ENCODE measurements around the gene NCOA5. TPM values are rescaled to one million over a fixed set of nuclear protein-coding genes. Genes with fewer than 3 reads are reported as not detected.

Gene NCOA5
- total and polyA plus RNA-seq, 9 of the 15 experiments (the other 6 are each of a cell fraction or from before 2014, with no cell fraction given) = 3.9 to 22.8 (median 13.8) TPM

- Histone ChIP-seq H3K27ac (ENCODE audit: extremely low read depth, low read depth, low read length) (no peak overlapping the region), H3K9ac (ENCODE audit: insufficient read depth in 1 of 2, low read depth in 2 of 2, low read length in 2 of 2) (no peak overlapping the region), H3K4me2 (ENCODE audit: insufficient read depth, low read length) (no peak overlapping the region), H3K9me3 (replicated peaks; ENCODE audit: control insufficient read depth, insufficient read depth, low read depth, low read length) (no peaks in the 10 kb centered on the region), H3K4me3 (no peak overlapping the region), H3K4me1 (replicated peaks in 1 of 2; ENCODE audit: control insufficient read depth in 2 of 2, insufficient read depth in 2 of 2, low read length in 2 of 2) (peaks cover 0 to 22% of the 10 kb centered on the region in 2 experiments; a peak in 4 of 5 replicates), H3K36me3 (ENCODE audit: control insufficient read depth, insufficient read depth, low read length) (no peaks in the 10 kb centered on the region), H3K9me1 (ENCODE audit: control insufficient read depth, insufficient read depth, low read length) (peaks cover 4% of the 10 kb centered on the region), H4K20me1 (replicated peaks; ENCODE audit: control insufficient read depth, insufficient read depth, low read length) (peaks cover 19% of the 10 kb centered on the region), H3K27me3 (ENCODE audit: control insufficient read depth in 2 of 2, insufficient read depth in 2 of 2, low read length in 2 of 2) (peaks cover 0 to 6% of the 10 kb centered on the region in 2 experiments; a peak in 2 of 5 replicates), H3K79me2 (ENCODE audit: control insufficient read depth, insufficient read depth, low read length) (no peaks in the 10 kb centered on the region), H2AFZ (ENCODE audit: low read depth, low read length) (no peak overlapping the region)
- BruUV-seq (replicated peaks) = no TSS peak
- CTCF ChIA-PET (ENCODE audit: low intra/inter-chr PET ratio) = no interaction called here
- no peak for DNase-seq (ENCODE audit: extremely low read depth in 1 of 4, low spot score in 3 of 4)
- 0% methylated on average over 5 of the region's 6 CpGs for WGBS (ENCODE audit: insufficient coverage, low coverage, missing lambda C conversion rate)
- POLR2A ChIA-PET = no interaction called here
- TF ChIP-seq ZNF324 (CRISPR knock-in tag; IDR thresholded peaks at IDR 0.05) = no peak
- no peak for TF ChIP-seq ASH1L (IDR thresholded peaks at IDR 0.05; ENCODE audit: borderline replicate concordance, low read depth, partially characterized antibody)
- no peak for TF ChIP-seq ZNF253 (CRISPR knock-in tag; conservative IDR thresholded peaks at IDR 0.05)
- no peak for TF ChIP-seq SMAD2 (IDR thresholded peaks at IDR 0.05; ENCODE audit: low read depth, low read length)
- TF ChIP-seq CREM (IDR thresholded peaks at IDR 0.05; ENCODE audit: low read depth) = no peak
- TF ChIP-seq PBX2 (CRISPR knock-in tag; IDR thresholded peaks at IDR 0.05; ENCODE audit: low read depth) = no peak
- TF ChIP-seq PBX2 (tag; conservative IDR thresholded peaks at IDR 0.05; ENCODE audit: low read depth) = no peak
- no peak for TF ChIP-seq NFRKB (IDR thresholded peaks at IDR 0.05; ENCODE audit: low read depth)
- TF ChIP-seq SMARCB1 (IDR thresholded peaks at IDR 0.05; ENCODE audit: insufficient read length, low read depth) = no peak
- no peak for TF ChIP-seq HMGXB4 (CRISPR knock-in tag; IDR thresholded peaks at IDR 0.05)
- TF ChIP-seq ZFP36 (IDR thresholded peaks at IDR 0.05; ENCODE audit: low read depth, low read length, partially characterized antibody) = no peak
- no peak for TF ChIP-seq ZFPM2 (CRISPR knock-in tag; IDR thresholded peaks at IDR 0.05)
- no peak for TF ChIP-seq ZNF639 (CRISPR knock-in tag; conservative IDR thresholded peaks at IDR 0.05 in 1 of 2, IDR thresholded peaks at IDR 0.05 in 1 of 2)
- no peak for TF ChIP-seq SP2 (IDR thresholded peaks at IDR 0.05; ENCODE audit: extremely low read depth, low read depth, low read length, poor library complexity, severe bottlenecking)
- TF ChIP-seq TBP (optimal IDR thresholded peaks at IDR 0.05; ENCODE audit: low read depth, low read length) = no peak
- TF ChIP-seq KAT8 (IDR thresholded peaks at IDR 0.05; ENCODE audit: low read depth) = no peak
- no peak for ATAC-seq
- intact Hi-C loops (cut with micrococcal nuclease) = no loop called here
- no peak for FAIRE-seq
- in situ Hi-C loops (cut with MboI) = no loop called here
Measured at GRCh38 chr20:46054606-46055005, 35.2 kb downstream of the NCOA5 start.
